Stimulated activated CD8-positive, alpha-beta memory T cell treated with anti-CD3 and anti-CD28 coated beads, Interleukin-12 subunit alpha, Interleukin-12 subunit beta, amount 100 ng/mL, for 4 hours (primary cell): ENCODE data around the gene PPM1L.

Source experiments
- DNase-seq: peaks from one replicate; pipeline ENCODE4 v3.0.0-alpha.2; 2020; ENCODE audit warnings: low read depth

PPM1L gene

DNA sequence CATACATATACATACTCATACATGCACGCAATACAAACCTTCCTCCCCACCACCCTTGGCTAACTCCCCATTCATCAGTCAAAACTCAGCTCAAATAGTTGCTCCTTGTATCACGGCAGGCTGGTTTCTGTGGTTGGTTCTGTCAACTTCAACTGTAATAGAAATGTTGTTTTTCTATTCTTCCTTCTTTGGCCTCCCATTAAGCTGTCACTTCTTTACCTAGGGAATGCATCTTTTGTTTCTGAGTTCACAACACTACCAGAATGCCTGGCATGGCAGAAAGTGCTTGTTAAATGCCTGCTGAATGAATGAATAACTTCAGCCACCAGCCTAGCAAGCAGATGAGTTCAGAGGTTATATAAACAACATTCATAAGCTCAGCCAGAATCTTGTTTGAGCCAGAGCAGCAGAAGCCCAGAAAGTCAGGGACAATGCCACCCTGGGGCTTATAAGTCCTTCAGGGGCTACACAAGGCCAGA, 286.0 kb downstream of the PPM1L start:
- DNase-seq = no peak

DNA sequence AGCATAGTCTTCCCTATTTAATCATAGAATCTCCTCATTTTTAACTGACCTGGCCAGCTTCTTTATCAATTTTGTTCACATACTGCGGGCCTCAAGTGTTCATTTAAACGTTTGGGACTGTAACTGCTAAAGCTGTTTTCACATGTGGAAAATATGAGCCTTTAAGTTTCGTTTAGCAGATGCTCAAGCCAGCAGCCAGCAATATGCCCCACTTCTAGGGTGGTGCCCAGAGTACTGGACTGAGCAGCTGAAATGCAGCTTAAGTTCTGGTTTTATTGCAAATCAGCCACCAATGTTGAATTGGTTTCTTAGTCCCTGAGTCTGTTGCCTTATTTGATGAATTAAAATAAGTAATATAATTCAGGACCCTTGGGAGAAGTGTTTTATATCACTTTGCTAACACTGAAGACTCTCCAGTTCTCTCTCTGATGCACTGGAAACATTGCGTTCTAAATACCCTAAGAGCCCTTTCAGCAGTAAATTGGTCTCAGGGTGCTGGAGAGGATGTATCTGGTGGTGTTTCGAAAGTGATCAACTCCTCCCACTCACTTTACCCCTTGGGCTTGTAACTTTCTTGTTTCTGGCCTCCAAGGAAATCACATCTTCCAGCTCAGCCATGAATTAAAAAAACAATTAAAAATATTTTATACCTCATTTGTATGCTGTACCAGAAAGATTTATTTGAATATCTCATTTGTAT, 287.5 kb downstream of the PPM1L start:
- DNase-seq = no peak

DNA sequence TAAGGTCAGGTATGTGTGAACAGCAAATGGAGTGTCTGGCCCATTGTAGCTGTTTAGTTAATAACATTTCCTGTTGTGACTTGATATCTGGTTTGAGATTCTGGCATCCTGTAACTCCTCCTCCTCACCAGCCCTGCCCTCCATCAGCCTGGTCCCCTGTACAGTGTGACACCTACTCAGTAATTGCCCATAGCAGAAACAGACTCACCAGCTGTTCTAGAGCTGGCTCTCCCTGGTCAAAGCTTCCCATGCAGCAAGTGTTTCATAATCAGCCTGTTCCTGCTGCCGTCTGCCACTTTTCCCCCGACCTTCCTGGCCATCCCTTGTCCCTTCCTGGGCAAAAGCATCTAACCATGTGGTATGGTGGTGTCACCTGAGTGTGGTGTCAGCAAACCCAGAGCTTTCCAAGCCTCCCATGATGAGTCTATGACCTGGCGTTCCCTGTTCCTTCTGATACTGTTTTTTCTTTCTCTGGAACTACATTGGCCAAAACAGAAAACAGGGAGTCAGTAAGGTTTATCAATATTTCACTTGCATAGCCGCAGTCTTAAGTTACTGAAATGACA, 293.7 kb downstream of the PPM1L start:
- no peak for DNase-seq

DNA sequence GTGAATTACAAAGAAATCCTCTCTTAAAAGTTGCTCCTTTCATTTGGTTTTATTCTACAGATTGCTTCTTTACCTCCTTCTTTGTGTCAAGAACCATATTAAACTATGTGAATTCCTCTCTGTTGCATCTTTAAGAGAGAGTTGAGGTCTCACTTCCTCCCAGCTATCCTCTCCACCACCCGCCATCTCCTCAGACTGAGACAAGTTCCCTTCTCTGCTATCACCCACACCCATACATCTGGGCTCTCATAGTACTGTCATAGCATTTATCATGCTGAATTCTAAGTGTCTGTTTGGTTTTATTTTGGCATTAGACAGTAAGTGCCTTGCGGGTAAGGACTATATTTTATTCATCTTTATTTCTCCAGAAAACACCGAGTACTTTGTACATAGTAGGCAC, 294.9 kb downstream of the PPM1L start:
- DNase-seq = no peak

DNA sequence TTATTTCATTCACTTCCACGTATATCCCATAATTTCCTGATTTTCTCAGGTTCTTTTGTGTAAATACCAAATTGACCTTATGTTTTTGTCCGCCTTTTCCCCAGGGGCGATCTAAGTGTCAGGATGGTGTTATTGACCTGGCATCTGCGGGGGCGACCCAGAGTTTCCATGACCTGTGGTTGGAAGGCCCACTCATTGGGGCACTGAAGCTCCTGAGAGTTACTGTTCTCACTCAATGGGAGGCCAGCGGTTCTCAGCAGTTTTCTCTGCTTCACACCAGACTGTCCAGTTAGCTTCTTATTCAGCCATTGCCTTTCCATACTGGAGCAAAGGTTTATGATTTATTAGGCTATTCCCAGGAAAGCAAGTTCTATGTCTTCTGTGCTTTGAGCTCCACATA, 295.8 kb downstream of the PPM1L start:
- no peak for DNase-seq

DNA sequence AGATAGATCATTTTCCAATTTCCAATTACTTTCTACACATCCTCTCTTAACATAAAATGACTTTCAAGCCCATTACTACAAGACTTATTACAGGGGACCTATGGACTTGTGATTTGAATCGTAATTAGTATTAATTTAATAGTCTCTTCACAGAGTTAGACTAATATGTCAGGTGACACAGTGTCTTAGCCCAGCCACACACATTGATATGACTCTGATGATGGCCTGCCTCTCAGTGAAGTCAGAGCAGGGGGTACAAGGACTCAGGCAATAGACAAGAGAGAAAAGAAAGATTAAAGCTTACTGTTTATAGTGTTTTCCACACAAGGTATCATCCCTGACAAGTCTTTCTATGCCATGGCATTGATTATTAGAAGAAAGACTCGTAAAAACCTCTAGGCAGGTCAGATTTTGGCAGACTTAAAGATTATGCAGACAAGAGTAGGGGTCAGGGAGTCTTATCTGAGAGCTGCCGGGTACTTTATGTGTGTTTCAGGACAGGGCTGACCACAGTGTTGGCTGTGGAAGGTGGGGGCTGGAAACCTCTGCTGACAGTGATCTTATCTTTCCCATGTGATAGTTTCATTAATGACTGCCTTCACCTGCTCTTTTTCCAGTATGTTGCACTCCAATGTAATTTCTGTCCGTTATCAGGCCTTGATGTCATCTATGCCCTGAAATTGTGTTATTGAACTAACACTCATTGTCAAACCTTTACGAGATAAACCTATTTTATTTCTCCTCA, 299.0 kb downstream of the PPM1L start:
- no peak for DNase-seq

DNA sequence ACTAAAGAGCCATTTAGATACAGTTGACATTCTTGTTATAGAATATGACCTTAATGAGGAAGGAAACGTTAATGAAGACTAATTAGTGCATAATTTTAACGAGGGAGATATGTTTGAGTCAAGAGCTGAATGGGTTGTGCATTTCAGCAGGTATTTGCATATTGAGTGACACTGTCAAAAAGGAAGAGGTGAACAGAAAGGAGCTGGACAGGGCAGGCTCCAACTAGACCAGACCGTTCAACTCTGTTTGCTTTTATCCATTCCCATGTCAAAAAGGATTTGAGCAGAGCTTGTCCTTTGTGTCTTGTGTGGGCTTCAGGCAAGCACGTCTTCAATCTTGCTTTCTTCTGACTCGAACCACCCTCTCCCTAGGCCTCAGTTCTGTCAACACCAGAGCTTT, 308.4 kb downstream of the PPM1L start:
- no peak for DNase-seq

DNA sequence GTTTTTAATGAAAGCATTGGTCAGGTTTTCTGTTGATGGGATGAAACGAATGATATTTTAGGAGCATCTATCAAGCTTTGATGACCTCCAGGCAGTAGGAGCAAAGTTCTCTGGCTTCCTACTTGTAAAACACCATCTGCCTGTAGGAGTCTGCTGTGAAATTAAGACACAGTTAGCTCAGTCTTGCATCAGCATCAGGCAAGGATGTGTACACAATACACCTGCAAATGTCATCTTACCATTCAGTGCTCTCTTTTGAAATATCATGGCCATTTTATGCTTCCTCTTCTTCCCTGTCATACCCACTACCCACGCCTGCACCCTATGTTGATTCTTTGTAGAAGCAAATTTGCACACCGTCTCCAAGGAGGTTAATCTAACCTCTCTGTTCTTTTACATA, 310.9 kb downstream of the PPM1L start:
- DNase-seq = no peak

DNA sequence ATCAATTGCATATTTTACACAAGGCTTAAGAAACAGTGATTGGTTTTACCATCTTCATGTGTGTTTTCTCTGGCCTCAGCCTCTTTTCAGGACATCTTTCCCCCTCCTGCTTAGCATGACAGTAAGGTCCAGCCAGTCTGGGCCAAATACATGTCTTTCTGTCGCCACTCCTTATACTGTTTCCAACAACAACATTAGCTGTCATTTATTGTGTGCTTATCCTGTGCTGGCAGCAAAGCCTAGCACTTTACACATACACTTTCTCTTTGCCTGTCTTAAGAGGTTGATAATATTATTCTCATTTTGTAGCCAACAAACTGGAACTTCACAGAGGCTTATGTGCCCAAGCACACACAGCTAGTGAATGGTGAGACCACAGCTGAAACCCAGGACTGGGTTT, 311.3 kb downstream of the PPM1L start:
- DNase-seq = no peak

DNA sequence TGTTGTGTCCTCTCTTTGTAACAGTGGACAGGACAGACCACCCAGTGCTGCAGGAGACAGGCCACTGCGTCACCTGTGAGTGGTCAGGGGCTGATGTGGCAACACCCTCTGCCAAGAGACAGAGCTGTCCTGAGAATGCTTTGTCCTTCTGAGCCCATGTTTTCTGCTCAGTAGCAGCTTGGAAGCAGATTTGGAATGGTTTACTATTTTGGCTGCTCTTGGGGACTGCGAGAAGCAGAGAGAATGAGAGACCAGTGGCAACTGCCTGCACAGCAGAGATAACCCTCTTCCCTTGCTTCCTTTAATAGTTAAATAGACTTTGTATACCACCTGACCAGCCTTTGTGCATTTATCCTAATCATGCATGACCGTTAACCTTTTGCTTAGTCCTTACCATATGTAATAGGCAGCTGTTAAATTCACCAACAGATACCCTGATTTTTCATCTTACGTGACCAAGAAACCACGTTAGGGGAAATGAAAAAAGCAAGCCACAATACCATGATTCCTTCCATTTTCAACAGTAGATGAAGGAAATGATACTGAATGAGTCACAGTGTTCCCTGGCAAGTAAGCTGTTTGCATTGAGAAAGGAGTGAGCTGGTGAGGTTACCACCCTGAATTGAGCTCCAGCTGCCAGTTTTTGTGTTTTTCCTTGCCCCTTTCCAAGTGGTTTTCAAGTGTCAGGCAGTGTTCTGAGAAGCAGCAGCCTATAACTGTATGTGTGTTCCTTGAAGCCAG, 313.6 kb downstream of the PPM1L start:
- no peak for DNase-seq

DNA sequence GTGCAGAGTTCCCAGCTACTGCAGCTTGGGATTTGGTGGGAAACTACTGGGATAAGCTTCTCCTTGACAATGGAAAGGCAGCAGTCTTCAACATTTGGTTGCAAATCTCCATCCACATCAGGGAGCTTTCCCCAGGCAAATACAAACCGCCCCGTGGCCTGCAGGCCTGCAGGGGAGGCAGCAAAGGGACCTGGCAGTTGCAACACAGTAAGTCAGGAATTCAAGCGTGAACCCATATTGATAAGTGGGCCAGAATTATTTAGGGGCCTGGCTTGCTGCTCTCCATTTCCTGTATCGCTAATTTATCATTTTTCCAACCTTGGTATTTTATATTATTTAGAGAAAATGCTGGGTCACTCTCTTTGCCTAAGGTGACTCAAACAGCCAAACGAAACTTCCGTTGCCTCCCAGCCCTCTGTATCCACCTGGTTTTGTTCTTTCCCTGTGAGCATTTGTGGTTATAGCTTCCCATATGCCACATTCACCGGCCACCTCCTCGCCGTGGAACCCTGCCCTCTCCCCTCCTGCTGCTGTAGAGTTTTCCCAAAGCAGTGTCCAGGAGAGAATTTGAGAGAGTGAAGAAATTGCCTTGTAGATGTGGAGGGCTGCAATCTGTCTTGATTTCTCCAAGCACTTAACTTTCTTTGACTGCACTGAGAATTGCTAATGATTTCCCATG, 314.4 kb downstream of the PPM1L start:
- no peak for DNase-seq

DNA sequence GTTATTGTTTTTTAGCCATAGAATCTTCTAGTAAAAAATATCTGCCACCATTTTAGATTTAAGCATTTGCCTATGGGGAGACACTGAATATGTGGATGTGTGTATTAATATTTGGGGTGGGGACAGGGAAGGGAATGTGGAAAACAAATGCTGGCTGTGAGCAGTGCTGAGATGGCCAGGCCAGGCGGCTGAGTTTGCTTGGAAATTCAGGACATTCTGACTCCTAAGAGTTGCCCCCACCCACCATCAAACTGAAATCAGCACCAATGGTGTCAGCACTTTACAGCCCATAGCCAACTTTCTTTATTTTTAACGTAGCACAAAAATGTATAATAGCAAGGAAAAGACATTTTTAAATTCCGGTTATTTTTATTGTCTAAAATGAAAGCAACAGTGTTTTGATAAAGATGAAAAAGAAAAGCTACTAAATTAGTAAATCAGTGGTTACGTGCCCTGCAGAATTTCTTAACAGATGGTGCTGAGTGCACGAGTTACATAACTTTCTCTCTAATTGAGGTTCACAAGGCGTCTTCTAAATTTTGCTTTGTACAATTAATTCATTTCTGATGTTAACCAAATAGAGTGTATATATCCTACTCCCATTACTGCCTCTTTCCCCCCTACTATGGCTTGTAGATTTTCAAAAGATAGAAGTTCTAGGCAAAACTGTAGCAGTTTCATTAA, 315.1 kb downstream of the PPM1L start:
- DNase-seq = no peak

DNA sequence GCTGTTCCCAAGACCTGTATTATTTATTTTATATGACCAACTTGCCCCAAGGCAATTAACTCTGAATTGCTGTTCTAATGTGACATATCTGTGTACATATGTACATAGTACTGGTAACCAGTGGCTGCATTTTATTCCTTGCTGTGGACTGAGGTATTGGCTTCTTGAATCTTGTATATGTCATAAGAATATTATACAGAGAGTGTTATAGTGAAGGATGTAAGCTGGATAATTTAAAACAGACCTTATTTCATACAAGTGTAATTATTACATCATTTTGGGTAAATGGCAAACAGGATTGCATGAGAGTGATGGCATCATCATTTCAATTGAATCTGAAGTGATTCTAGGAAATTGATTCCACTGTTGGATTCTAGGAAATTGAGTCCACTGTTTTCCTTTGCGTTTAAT, 316.2 kb downstream of the PPM1L start:
- DNase-seq = no peak

DNA sequence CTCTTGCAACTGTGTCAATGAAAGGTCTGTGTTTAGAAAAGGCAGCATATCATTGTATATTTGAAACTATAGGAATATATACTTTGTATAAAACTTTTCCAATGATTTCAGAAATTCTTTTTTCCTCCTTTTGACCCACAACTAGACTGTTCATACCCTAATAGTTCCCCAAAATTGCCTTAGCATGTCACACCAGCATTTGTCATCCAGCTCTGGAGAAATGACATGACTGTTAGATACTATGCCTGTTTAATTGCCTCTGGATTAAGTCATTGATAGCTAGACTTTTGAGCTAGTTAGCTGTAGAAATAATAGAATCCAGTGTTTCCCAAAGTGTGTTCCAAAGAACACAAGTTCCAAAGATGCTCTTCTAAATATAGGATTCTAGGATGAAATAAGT, 316.7 kb downstream of the PPM1L start:
- DNase-seq = no peak

DNA sequence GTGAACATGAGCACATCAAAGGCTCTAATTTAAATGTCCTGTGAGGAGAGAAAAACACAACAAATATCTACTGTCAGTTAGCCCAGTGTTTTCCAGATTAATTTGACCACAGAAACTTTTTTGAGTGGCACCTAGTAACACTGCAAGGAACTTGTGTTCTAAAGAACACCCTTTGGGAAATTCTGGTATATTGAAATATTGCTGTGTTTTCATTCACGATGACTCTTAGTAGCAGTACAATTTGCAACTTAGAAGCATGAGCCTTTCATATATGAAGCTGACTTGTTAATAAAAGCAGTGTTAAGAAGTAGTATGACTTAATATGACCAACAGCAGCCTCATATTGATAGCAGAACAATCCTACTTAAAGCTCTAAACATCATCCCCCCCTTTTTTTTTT, 317.1 kb downstream of the PPM1L start:
- no peak for DNase-seq

DNA sequence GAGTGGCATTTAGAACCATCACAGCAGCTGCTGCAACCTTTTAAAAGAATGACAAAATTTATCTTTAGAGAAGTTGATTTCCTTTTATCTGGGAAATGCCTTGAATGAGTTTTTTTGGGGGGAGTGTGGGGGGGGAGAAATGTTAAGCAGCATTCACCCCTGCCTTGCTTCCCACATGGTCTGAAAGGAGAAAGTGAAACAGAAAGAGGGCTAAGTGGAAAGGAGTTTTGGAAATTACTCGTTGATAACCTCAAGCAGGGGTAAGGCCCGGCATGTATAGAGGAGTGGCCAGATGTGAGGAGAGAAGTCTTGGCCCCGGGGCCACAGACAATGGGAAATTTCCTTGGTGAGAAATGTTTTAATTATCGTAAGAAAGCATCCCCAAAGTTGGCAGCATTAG, 325.6 kb downstream of the PPM1L start:
- no peak for DNase-seq

DNA sequence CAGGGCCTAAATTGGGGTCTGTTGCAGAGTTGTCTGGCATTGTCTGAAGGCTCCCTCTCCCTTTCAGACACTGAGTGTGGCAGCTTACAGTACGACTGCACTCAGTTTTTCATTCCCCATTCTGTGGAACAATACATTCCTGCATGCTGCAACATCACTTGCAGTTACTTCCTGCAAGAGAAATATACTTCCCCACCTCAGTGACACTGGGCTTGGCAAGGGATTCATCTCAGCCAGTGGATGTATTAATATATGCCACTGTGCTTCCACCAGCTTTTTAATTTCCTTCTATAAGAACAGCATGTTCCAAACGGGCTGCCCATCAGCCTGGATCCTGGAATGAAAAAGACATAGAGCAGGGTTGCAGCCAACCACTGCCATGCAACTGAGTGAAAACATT, 326.0 kb downstream of the PPM1L start:
- DNase-seq = no peak

DNA sequence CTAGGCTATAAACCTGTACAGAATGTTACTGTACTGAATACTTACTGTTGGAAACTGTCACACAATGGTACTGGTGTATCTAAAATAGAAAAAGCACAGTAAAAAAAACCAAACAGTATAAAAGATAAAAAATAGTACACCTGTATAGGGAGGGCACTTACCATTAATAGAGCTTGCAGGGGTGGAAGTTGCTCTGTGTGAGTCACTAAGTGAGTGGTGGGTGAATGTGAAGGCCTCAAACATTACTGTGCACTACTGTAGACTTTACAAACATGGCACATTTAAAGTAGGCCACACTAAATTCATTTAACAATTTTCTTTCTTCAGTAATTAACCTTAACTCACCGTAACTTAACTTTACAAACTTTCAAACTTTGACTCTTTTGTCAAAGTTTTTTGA, 327.1 kb downstream of the PPM1L start:
- DNase-seq = no peak

DNA sequence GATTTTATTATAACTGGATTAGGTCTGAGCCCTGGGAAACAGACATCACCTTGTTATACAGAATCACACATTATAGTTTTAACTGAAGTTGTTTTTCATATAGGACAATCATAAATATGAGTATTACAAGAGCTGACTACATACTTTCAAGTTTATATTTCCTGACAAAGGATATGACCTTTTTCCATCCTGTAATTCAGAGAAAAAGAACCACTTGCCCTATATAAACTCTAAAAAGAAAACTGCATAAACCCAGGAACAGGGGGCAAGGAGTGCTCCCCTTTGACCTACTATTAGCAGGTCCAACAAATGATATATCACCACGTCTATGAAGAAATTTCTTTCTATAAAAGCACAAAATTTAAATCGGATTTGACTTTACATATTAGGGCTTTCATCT, 328.2 kb downstream of the PPM1L start:
- no peak for DNase-seq

DNA sequence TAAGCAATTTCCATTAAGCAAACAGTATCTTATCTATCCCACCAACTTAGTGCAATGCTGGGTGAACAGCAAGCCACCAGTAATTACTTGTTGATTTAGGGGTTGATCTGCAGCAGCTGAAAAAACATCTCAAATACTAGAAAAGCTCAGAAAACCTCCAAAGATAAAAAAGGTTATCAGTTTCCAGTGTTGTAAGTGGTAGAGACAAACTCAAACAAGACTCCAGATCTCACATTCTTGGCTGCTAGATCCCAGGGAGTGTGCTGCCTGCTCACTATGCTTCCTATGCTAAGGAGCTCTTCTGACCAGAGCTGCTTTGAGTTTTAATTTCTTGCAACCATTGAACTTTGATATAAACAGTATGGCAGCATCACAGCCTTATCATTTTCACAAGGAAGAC, 337.9 kb downstream of the PPM1L start:
- DNase-seq = no peak

DNA sequence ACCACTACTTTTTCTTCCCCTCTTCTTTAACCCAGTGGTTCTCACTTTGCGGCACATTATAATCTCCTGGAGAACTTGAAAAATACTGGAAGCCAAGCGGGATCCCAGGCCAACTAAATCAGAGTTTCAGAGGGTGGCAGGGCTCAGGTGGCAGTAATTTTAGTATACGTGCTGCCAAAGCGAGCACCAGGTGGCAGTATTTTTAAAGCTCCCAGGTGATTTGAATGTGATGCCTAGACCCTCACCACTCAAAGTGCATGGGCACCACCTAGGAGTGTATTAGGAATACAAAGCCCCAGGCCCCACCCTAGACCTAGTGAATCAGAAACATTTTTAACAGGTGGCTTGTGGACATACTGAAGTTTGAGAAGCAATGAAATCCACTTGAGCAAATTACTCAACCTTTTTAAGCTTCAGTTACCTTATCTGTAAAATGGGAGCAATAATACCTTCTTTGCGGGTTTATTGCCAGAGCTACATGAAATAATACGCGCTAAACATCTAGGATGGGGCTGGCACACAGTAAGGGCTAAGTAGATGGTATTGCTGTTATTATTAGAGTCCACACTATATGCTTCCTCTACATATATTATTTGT, 340.8 kb downstream of the PPM1L start:
- DNase-seq = no peak
